ENCODE measurements around the gene SNTG2.

The SNTG2 gene

DNA sequence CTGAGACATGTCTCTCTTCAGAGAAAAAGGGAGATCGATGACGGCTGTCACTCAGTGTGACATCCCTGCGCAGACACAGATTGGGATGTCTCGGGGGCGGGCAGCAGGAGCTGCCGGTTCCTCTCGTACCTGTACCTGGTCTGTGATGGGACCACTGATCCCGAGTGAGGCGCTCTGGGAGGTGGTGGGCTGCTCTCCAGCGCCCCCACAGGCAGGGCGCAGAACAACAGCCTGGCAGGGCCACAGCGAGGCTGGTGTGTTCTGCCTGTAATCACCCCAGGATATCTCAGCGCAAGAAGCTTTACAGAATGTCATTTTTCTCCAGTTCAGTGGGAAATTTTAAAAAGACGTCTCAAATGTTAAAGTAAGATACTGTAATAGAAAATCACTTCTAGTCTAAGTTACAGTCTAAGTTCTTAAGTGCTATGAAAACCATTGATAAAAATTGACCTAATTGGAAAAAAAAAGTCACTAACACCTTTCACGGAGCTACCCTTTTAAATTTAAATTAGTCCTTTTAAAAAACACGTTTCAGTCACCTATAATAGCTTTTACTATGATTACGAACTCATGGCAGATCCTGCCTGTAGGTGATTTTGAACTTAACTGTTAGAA, 189.8 kb downstream of the SNTG2 start:
- Histone ChIP-seq H3K4me1 (ENCODE audit: control insufficient read depth, low read length) (0 out of 2 replicates have a peak, but pooled peaks cover 2% of the 10 kb centered on the region), H3K4me2 (ENCODE audit: low read length) (no peak overlapping the region), H3K79me2 (ENCODE audit: control insufficient read depth, low read length) (no peaks in the 10 kb centered on the region), H3K27ac (ENCODE audit: low read depth, low read length) (no peak overlapping the region), H3K36me3 (ENCODE audit: control insufficient read depth, low read length) (no peaks in the 10 kb centered on the region), H4K20me1 (ENCODE audit: control insufficient read depth, insufficient read depth, low read depth, low read length) (no peaks in the 10 kb centered on the region), H3K9me3 (ENCODE audit: control insufficient read depth, insufficient read depth, low read length) (no peaks in the 10 kb centered on the region), H3K4me3 (ENCODE audit: low read length) (no peak overlapping the region), H3K9me2 (replicated peaks; ENCODE audit: control insufficient read depth, low read length) (no peaks in the 10 kb centered on the region), H3F3A (ENCODE audit: control insufficient read depth, insufficient read depth) (no peaks in the 10 kb centered on the region), H3K27me3 (ENCODE audit: control insufficient read depth, low read length) (no peaks in the 10 kb centered on the region)
- TF ChIP-seq, protein P1, sequence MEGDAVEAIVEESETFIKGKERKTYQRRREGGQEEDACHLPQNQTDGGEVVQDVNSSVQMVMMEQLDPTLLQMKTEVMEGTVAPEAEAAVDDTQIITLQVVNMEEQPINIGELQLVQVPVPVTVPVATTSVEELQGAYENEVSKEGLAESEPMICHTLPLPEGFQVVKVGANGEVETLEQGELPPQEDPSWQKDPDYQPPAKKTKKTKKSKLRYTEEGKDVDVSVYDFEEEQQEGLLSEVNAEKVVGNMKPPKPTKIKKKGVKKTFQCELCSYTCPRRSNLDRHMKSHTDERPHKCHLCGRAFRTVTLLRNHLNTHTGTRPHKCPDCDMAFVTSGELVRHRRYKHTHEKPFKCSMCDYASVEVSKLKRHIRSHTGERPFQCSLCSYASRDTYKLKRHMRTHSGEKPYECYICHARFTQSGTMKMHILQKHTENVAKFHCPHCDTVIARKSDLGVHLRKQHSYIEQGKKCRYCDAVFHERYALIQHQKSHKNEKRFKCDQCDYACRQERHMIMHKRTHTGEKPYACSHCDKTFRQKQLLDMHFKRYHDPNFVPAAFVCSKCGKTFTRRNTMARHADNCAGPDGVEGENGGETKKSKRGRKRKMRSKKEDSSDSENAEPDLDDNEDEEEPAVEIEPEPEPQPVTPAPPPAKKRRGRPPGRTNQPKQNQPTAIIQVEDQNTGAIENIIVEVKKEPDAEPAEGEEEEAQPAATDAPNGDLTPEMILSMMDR (IDR thresholded peaks at IDR 0.05; ENCODE audit: low read depth, low read length, poor library complexity, severe bottlenecking), result peak; percentile 87
- TF ChIP-seq EZH2phosphoT487 (IDR thresholded peaks at IDR 0.05; ENCODE audit: borderline replicate concordance, low read length), result no peak

DNA sequence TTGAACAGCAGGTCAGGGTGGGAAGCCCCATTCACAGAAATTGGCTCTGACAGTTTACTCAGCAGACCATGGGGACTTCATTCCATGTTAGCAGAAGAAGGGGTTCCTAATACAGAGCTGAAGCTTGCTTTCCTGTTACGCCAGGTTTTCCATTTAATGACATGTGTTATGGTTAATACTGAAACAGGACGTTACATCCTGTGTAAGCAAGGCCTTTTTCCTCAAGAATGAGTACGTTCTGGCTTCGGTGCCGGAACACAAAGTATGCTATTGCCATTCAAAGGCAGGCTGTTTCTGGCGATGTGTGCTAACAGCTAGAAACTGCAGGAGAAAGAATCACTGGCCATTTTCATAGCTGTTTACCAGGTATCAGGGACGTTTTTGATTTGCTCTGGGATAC, 190.4 kb downstream of the SNTG2 start:
- Histone ChIP-seq H3K79me2 (ENCODE audit: control insufficient read depth, low read length) (no peaks in the 10 kb centered on the region), H3K9me3 (ENCODE audit: control insufficient read depth, insufficient read depth, low read length) (no peaks in the 10 kb centered on the region), H3K4me3 (ENCODE audit: low read length) (no peak overlapping the region), H3K27me3 (ENCODE audit: control insufficient read depth, low read length) (no peaks in the 10 kb centered on the region), H3K27ac (ENCODE audit: low read depth, low read length) (no peak overlapping the region), H3K4me2 (ENCODE audit: low read length) (no peak overlapping the region), H3K9me2 (replicated peaks; ENCODE audit: control insufficient read depth, low read length) (no peaks in the 10 kb centered on the region), H3K4me1 (ENCODE audit: control insufficient read depth, low read length) (0 out of 2 replicates have a peak, but pooled peaks cover 2% of the 10 kb centered on the region), H3K36me3 (ENCODE audit: control insufficient read depth, low read length) (no peaks in the 10 kb centered on the region), H3F3A (ENCODE audit: control insufficient read depth, insufficient read depth) (no peaks in the 10 kb centered on the region), H4K20me1 (ENCODE audit: control insufficient read depth, insufficient read depth, low read depth, low read length) (no peaks in the 10 kb centered on the region)
- no peak for TF ChIP-seq EZH2phosphoT487 (IDR thresholded peaks at IDR 0.05; ENCODE audit: borderline replicate concordance, low read length)
- TF ChIP-seq, protein P1 (IDR thresholded peaks at IDR 0.05; ENCODE audit: low read depth, low read length, poor library complexity, severe bottlenecking), result no peak

GRCh38 chr2:1143129-1143528, 192.5 kb downstream of the SNTG2 start:
- TF ChIP-seq EZH2phosphoT487 (IDR thresholded peaks at IDR 0.05; ENCODE audit: borderline replicate concordance, low read length), result no peak
- TF ChIP-seq, protein P1 (IDR thresholded peaks at IDR 0.05; ENCODE audit: low read depth, low read length, poor library complexity, severe bottlenecking), result no peak

More at GRCh38 chr2:1143129-1143528, 192.5 kb downstream of the SNTG2 start:
- H3K36me3 ChIP-seq (ENCODE audit: control insufficient read depth, low read length), result no peaks in the 10 kb centered on the region
- 0 out of 2 replicates have a peak, but pooled peaks cover 2% of the 10 kb centered on the region for H3K4me1 ChIP-seq (ENCODE audit: control insufficient read depth, low read length)
- H3K27ac ChIP-seq (ENCODE audit: low read depth, low read length), result no peak overlapping the region
- no peaks in the 10 kb centered on the region for H3K9me3 ChIP-seq (ENCODE audit: control insufficient read depth, insufficient read depth, low read length)
- no peaks in the 10 kb centered on the region for H3K9me2 ChIP-seq (replicated peaks; ENCODE audit: control insufficient read depth, low read length)
- H3K4me2 ChIP-seq (ENCODE audit: low read length), result no peak overlapping the region
- H4K20me1 ChIP-seq (ENCODE audit: control insufficient read depth, insufficient read depth, low read depth, low read length), result no peaks in the 10 kb centered on the region
- H3K4me3 ChIP-seq (ENCODE audit: low read length), result no peak overlapping the region
- H3K27me3 ChIP-seq (ENCODE audit: control insufficient read depth, low read length), result no peaks in the 10 kb centered on the region
- H3K79me2 ChIP-seq (ENCODE audit: control insufficient read depth, low read length), result no peaks in the 10 kb centered on the region
- no peaks in the 10 kb centered on the region for H3F3A ChIP-seq (ENCODE audit: control insufficient read depth, insufficient read depth)

Measured in DOHH2 (cell line).